ENCODE measurements around the gene SEC16B.

Gene SEC16B

GRCh38 chr1:177976596-177976995, 6.7 kb upstream of the SEC16B start:
- DNase-seq: no peak

- peak; percentile 86 for DNase-seq
These were observed 6.0 kb upstream of the SEC16B start for GRCh38 chr1:177975588-177976495.

- peak; percentile 23 for DNase-seq
These were observed 3.7 kb upstream of the SEC16B start for GRCh38 chr1:177973585-177973984.

- DNase-seq: no peak
These were observed 749 bp downstream of the SEC16B start for GRCh38 chr1:177969109-177969508.

GRCh38 chr1:177966199-177966598, 3.7 kb downstream of the SEC16B start:
- DNase-seq: no peak

GRCh38 chr1:177965293-177965692, 4.6 kb downstream of the SEC16B start:
- no peak for DNase-seq

- no peak for DNase-seq
These were observed 5.5 kb downstream of the SEC16B start for GRCh38 chr1:177964336-177964735.

- no peak for DNase-seq
These were observed 8.8 kb downstream of the SEC16B start for GRCh38 chr1:177960939-177961622.

- DNase-seq: peak; percentile 70
These were observed 9.9 kb downstream of the SEC16B start for GRCh38 chr1:177959811-177960515.

GRCh38 chr1:177958092-177958491, 11.8 kb downstream of the SEC16B start:
- no peak for DNase-seq

GRCh38 chr1:177954076-177954475, 15.8 kb downstream of the SEC16B start:
- no peak for DNase-seq

- DNase-seq: no peak
These were observed 16.3 kb downstream of the SEC16B start for GRCh38 chr1:177953549-177953948.

GRCh38 chr1:177952691-177953090, 17.2 kb downstream of the SEC16B start:
- no peak for DNase-seq

- no peak for DNase-seq
These were observed 17.6 kb downstream of the SEC16B start for GRCh38 chr1:177952249-177952648.

GRCh38 chr1:177950506-177950905, 19.4 kb downstream of the SEC16B start:
- no peak for DNase-seq

- peak; percentile 71 for DNase-seq
These were observed 21.4 kb downstream of the SEC16B start for GRCh38 chr1:177948336-177948972.

GRCh38 chr1:177947623-177948022, 22.2 kb downstream of the SEC16B start:
- DNase-seq: no peak

- DNase-seq: peak; percentile 54
These were observed 23.8 kb downstream of the SEC16B start for GRCh38 chr1:177945943-177946650.

GRCh38 chr1:177944016-177944949, 25.6 kb downstream of the SEC16B start:
- DNase-seq: no peak

GRCh38 chr1:177941976-177942375, 27.9 kb downstream of the SEC16B start:
- DNase-seq: no peak

- no peak for DNase-seq
These were observed 29.2 kb downstream of the SEC16B start for GRCh38 chr1:177940682-177941081.

Measured in HCEC 1CT (cell line).